Ovary (tissue), 9 donors: ENCODE measurements around the gene DRD4. TPM values are rescaled to one million over a fixed set of nuclear protein-coding genes. Genes with fewer than 3 reads are reported as not detected.

Source experiments
- DNase-seq, 5 donors: peaks; one replicate each; pipeline ENCODE4 v3.0.0-alpha.2; 2019 to 2020
- H3K27ac ChIP-seq, 2 donors: fragments of 200-600 bp; one replicate each; pipeline versions ENCODE4 v1.5.1 to v1.8.0; 2019 to 2022
- H3K27me3 ChIP-seq: fragments of 200-600 bp; one replicate; pipeline ENCODE4 v1.8.0; 2022
- H3K36me3 ChIP-seq: fragments of 200-600 bp; sonication (generic); one replicate; pipeline ENCODE4 v1.5.1; 2019
- H3K4me1 ChIP-seq: one replicate; pipeline ENCODE4 v1.8.1; 2013; ENCODE audit warnings: mild to moderate bottlenecking, moderate library complexity; ENCODE audit not compliant: insufficient read depth
- H3K4me3 ChIP-seq: fragments of 200-600 bp; sonication (generic); one replicate; pipeline ENCODE4 v1.5.1; 2017
- H3K9me3 ChIP-seq, 2 donors: fragments of 200-600 bp in 1 of 2; sonication (generic) in 1 of 2; one replicate each; pipeline versions ENCODE4 v1.5.1 to v1.8.1; 2013 to 2019; ENCODE audit warnings: mild to moderate bottlenecking in 1 of 2, moderate library complexity in 1 of 2
- CTCF ChIP-seq, 3 donors: fragments of 450-650 bp in 2 of 3; fragments of 200-600 bp in 1 of 3; IDR thresholded peaks; one replicate each; pipeline versions ENCODE4 v1.5.1 to v1.8.0; 2016 to 2022; ENCODE audit warnings: antibody characterized with exemption in 3 of 3, mild to moderate bottlenecking in 1 of 3
- EP300 ChIP-seq: sonication (generic); formaldehyde crosslinking; IDR thresholded peaks from one replicate; pipeline ENCODE4 v1.6.1; 2017; ENCODE audit warnings: antibody characterized with exemption
- POLR2A ChIP-seq: fragments of 450-650 bp; IDR thresholded peaks from one replicate; pipeline ENCODE4 v1.6.1; 2017; ENCODE audit warnings: antibody characterized with exemption, mild to moderate bottlenecking, moderate library complexity
- WGBS, 3 donors: extraction: QIAGEN DNeasy Blood & Tissue Kit in 1 of 3; methylation state at CpG; one replicate each; pipeline versions ENCODE4 v1.1.5 to v1.1.7; 2013 to 2017; 5-methylcytosine and 5-hydroxymethylcytosine counted together
- intact Hi-C, 4 donors: fragments of 100-400 bp; cut with DNase I; formaldehyde crosslinking; loops; one replicate each; pipeline versions ENCODE4 v1.11.0 to v1.15.1; 2022 to 2023
- polyA plus RNA-seq, 2 donors: library from polyadenylated mRNA; stranded (reverse); fragments of 200-250 nt in 1 of 2; fragments of 350-450 nt in 1 of 2; fragmentation: Illumina TruSeq in 1 of 2; extraction: RNeasy Lipid Tissue Mini Kit (QIAGEN cat#74804) in 1 of 2; gene quantifications; one replicate each; pipeline ENCODE4 v1.2.3, GENCODE V29; 2013 to 2014
- total RNA-seq, 7 donors: library from RNA; depleted of rRNA in 2 of 7; stranded (reverse); fragments of >200 nt in 2 of 7; fragmentation: NEBNext Ultra II Directional in 3 of 7; extraction: Animal tissue kit (Norgen Biotek cat#: 25700) in 3 of 7; gene quantifications; one replicate each; pipeline versions ENCODE4 v1.1.0 to v1.2.4, GENCODE V29; 2016 to 2023
- donor health status: DM: no; HTN: no; CAD: no; lungs with moderate emphysema.
- donor health status: DM: no; HTN: no; CAD: no.
- donor health status: Bipolar disorder and iron deficiency.
- donor health status: DM: yes; HTN: yes; CAD: no.
- donor health status: DM: no; HTN: no; CAD: no.
- donor health status: DM: yes; HTN: yes; CAD: no.

DRD4 gene
- total and polyA plus RNA-seq, 9 donors, result 0.57 to 3.3 (median 1.6) TPM; not detected in 1

- TF ChIP-seq CTCF (IDR thresholded peaks at IDR 0.05) (no peak), POLR2A (no peak), EP300 (no peak)
- H3K4me3 ChIP-seq, result no peak overlapping the region
- no peaks in the 10 kb centered on the region for H3K36me3 ChIP-seq
- H3K27me3 ChIP-seq, result no peaks in the 10 kb centered on the region
- peaks cover 8% of the 10 kb centered on the region for H3K4me1 ChIP-seq
- peak in 1 of 5 donors; percentile 38 for DNase-seq
- no peak overlapping the region for H3K27ac ChIP-seq
- WGBS, 3 donors, result 88 to 90% (median 90%) methylated on average over 22 to 24 of the region's 24 CpGs
- no peaks in the 10 kb centered on the region for H3K9me3 ChIP-seq
- intact Hi-C loops, result loop anchor here in 1 of 4 donors (10.0 kb wide), 1 partner anchor 56 kb away; no protein-coding TSS in a partner anchor
Measured at GRCh38 chr11:618856-619627, 18.0 kb upstream of the DRD4 start.

GRCh38 chr11:619628-620050 lies 17.4 kb upstream of the DRD4 start:
- DNase-seq, result peak in 1 of 5 donors; percentile 40
- intact Hi-C loops, result loop anchor here in 1 of 4 donors (10.0 kb wide), 1 partner anchor 55 kb away; no protein-coding TSS in a partner anchor

GRCh38 chr11:620201-620600 lies 16.9 kb upstream of the DRD4 start:
- Histone ChIP-seq H3K9me3 (no peaks in the 10 kb centered on the region), H3K4me1 (peaks cover 5% of the 10 kb centered on the region), H3K4me3 (no peak overlapping the region), H3K27me3 (no peaks in the 10 kb centered on the region), H3K27ac (no peak overlapping the region), H3K36me3 (no peaks in the 10 kb centered on the region)
- intact Hi-C loops, result no loop called here
- 94 to 96% (median 96%) methylated on average over 13 of the region's 13 CpGs for WGBS, 3 donors
- no peak for DNase-seq
- TF ChIP-seq CTCF (IDR thresholded peaks at IDR 0.05), result no peak
- no peak for TF ChIP-seq EP300
- no peak for TF ChIP-seq POLR2A

More at GRCh38 chr11:619628-620050, 17.4 kb upstream of the DRD4 start:
- peaks cover 8% of the 10 kb centered on the region for H3K4me1 ChIP-seq
- no peaks in the 10 kb centered on the region for H3K36me3 ChIP-seq
- no peaks in the 10 kb centered on the region for H3K9me3 ChIP-seq
- H3K27ac ChIP-seq, result no peak overlapping the region
- H3K27me3 ChIP-seq, result no peaks in the 10 kb centered on the region
- H3K4me3 ChIP-seq, result no peak overlapping the region
- no peak for TF ChIP-seq POLR2A
- TF ChIP-seq CTCF (IDR thresholded peaks at IDR 0.05), result no peak
- no peak for TF ChIP-seq EP300
- WGBS, 3 donors, result 88 to 93% (median 90%) methylated on average over 21 to 22 of the region's 22 CpGs

- TF ChIP-seq CTCF (IDR thresholded peaks at IDR 0.05), result no peak
- no peak for TF ChIP-seq EP300
- TF ChIP-seq POLR2A, result no peak
- DNase-seq, result peak in 1 of 5 donors; percentile 38
- H3K4me3 ChIP-seq, result no peak overlapping the region
- no peaks in the 10 kb centered on the region for H3K36me3 ChIP-seq
- no peaks in the 10 kb centered on the region for H3K9me3 ChIP-seq
- intact Hi-C loops, result no loop called here
- peaks cover under 1% of the 10 kb centered on the region for H3K4me1 ChIP-seq
- WGBS, 3 donors, result 75 to 81% (median 77%) methylated on average over 45 of the region's 45 CpGs
- H3K27me3 ChIP-seq, result no peaks in the 10 kb centered on the region
- no peak overlapping the region for H3K27ac ChIP-seq
Measured at GRCh38 chr11:620935-621814, 15.9 kb upstream of the DRD4 start.
